ENCODE measurements around the gene RGS7.

RGS7 gene

DNA sequence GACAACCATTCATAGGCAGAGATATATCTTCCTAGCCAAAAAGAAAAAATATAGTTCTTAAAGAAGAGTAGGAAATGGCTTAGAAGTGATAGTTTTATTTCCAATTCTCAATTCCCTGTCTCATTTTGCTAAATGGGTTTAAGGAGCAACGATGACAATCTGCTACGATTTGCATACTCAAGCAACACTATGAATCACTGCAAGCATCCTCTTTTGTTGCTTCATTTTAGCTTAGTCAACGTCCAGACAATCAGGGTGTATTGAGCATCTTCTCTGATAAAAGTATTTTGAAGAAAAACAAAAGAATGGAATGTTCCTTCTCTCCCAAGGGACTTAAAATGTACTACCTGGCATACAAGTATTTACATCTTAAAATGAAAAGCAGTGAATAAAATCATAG lies 80.6 kb downstream of the RGS7 start:
- DNase-seq (ENCODE audit: extremely low read depth, low read depth), result no peak
- no peak overlapping the region for H3K4me3 ChIP-seq (replicated peaks; ENCODE audit: low read depth, low read length)
- TF ChIP-seq, protein P1, sequence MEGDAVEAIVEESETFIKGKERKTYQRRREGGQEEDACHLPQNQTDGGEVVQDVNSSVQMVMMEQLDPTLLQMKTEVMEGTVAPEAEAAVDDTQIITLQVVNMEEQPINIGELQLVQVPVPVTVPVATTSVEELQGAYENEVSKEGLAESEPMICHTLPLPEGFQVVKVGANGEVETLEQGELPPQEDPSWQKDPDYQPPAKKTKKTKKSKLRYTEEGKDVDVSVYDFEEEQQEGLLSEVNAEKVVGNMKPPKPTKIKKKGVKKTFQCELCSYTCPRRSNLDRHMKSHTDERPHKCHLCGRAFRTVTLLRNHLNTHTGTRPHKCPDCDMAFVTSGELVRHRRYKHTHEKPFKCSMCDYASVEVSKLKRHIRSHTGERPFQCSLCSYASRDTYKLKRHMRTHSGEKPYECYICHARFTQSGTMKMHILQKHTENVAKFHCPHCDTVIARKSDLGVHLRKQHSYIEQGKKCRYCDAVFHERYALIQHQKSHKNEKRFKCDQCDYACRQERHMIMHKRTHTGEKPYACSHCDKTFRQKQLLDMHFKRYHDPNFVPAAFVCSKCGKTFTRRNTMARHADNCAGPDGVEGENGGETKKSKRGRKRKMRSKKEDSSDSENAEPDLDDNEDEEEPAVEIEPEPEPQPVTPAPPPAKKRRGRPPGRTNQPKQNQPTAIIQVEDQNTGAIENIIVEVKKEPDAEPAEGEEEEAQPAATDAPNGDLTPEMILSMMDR (IDR thresholded peaks at IDR 0.05; ENCODE audit: low read depth, low read length, missing control alignments), result no peak

DNA sequence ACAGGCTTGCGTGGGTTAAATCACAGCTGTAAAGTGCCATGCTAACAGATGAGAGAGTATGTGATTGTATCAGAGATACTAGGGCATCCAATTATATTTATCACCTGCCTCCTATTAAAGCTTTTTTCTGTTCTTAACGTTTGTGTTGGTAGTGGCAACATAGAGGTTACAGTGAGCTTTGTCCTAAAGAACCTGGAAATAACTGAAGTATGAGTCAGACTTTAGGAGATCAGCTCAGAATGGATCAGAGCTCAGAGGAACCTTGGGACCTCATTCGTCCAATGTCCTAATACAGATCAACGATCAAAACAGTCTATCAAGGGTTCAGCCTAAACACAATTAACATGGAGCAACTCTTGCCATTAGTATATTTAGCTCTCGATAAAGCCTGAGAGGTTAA lies 81.0 kb downstream of the RGS7 start:
- TF ChIP-seq, protein P1 (IDR thresholded peaks at IDR 0.05; ENCODE audit: low read depth, low read length, missing control alignments), result no peak
- no peak overlapping the region for H3K4me3 ChIP-seq (replicated peaks; ENCODE audit: low read depth, low read length)
- no peak for DNase-seq (ENCODE audit: extremely low read depth, low read depth)

DNA sequence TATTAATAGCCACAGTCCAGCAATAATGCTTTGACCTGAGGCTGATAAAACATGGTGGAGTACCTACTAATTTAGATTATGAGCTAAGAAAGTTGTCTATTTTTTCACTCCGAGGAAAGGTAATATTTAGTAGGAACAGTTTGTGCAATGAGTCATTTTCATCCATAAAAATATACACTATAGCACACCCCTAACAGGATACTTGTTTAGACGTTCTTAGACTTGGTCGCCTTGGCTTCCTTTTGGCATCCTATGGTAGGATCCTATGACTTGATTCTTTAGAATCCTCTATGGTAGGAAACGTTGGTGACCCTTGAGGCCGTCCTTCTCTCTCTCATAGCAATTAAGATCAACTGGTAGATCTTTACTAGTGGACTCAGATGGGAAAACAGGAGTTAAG lies 81.8 kb downstream of the RGS7 start:
- TF ChIP-seq, protein P1 (IDR thresholded peaks at IDR 0.05; ENCODE audit: low read depth, low read length, missing control alignments), result no peak
- DNase-seq (ENCODE audit: extremely low read depth, low read depth), result no peak
- no peak overlapping the region for H3K4me3 ChIP-seq (replicated peaks; ENCODE audit: low read depth, low read length)

DNA sequence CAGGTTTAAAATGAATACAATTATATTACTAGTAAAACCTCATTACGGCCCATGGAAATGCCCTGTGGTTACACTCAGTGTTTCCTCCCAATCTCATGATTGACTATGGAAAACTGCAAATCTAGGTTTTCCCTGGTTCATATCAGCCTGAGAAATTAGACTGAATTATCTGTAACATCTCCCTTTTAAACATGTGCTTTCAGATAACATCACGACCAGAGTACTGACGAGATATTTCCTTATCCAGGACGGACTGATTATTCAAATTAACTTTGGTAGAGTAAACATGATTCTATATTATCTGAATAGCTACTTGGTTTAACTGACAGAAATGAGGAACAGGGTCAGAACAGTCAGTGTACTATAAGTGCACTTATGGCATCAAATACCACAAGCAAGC lies 82.3 kb downstream of the RGS7 start:
- no peak for DNase-seq (ENCODE audit: extremely low read depth, low read depth)
- no peak overlapping the region for H3K4me3 ChIP-seq (replicated peaks; ENCODE audit: low read depth, low read length)
- TF ChIP-seq, protein P1 (IDR thresholded peaks at IDR 0.05; ENCODE audit: low read depth, low read length, missing control alignments), result no peak

DNA sequence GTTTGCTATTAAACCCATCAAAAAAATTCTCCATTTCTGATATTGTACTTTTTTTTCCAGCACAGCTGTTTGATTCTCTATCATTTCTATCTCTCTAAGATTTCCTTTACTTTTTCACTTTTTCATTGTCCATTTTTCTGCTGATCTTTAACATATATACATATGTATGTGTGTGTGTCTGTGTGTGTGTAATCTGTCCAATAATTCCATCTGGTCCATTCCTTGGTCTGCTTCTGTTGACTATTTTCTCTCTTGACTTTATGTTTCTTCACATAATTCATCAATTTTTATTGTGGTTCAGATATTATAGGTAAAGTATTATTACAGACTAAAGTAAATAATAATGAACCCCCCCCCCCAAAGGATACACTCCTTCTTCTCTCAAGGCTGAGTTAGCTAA lies 84.2 kb downstream of the RGS7 start:
- H3K4me3 ChIP-seq (replicated peaks; ENCODE audit: low read depth, low read length), result no peak overlapping the region
- TF ChIP-seq, protein P1 (IDR thresholded peaks at IDR 0.05; ENCODE audit: low read depth, low read length, missing control alignments), result no peak
- DNase-seq (ENCODE audit: extremely low read depth, low read depth), result no peak

DNA sequence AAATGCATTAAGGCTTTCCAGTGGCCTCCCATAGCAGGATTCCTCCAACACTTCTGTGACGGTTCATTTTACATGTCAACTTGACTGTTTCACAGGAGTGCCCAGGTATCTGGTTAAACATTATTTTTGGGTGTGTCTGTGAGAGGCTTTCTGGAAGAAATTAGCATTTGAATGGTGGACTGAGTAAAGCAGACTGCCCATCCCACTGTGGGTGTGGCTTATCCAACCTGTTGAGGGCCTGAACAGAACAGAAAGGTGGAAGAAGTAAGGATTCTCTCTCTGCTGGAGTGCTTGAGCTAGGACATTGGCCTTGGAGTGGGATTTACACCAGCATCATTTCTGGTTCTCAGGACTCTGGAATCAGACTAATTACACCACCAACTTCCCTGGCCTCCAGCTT lies 85.6 kb downstream of the RGS7 start:
- no peak overlapping the region for H3K4me3 ChIP-seq (replicated peaks; ENCODE audit: low read depth, low read length)
- DNase-seq (ENCODE audit: extremely low read depth, low read depth), result no peak
- TF ChIP-seq, protein P1 (IDR thresholded peaks at IDR 0.05; ENCODE audit: low read depth, low read length, missing control alignments), result no peak

DNA sequence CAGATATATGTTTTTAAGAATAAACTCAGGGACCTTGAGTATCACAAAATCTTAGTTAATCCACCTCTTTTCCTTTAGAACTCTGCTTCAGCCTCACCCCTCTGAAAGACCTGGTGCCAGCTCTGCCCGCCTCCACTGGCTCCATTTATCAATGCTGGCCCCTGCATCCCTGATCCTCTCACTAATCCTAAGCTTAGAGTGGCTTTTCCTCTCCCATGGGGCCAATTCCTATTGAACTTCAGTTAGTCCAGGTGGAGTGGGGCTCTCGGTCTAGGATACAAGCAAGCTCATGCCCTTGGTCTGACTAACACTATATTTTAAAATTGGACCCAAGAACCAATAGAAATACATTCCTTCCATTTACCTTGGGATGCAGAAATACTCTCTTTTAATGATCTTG lies 87.0 kb downstream of the RGS7 start:
- no peak overlapping the region for H3K4me3 ChIP-seq (replicated peaks; ENCODE audit: low read depth, low read length)
- no peak for DNase-seq (ENCODE audit: extremely low read depth, low read depth)
- TF ChIP-seq, protein P1 (IDR thresholded peaks at IDR 0.05; ENCODE audit: low read depth, low read length, missing control alignments), result no peak

All from HFF-Myc (cell line).